Fibroblast of lung (primary cell): ENCODE measurements around the gene PCDH15.

Experiments used
- CTCF ChIP-seq, 2 donors: IDR thresholded peaks in 1 of 2; conservative IDR thresholded peaks in 1 of 2; 1 replicate in 1 of 2; 2 replicates in 1 of 2; pipeline ENCODE4 v1.5.1; 2011 to 2012; ENCODE audit warnings: low read length in 2 of 2, control low read depth in 1 of 2, inconsistent platforms in 1 of 2, low read depth in 1 of 2, mild to moderate bottlenecking in 1 of 2
- EZH2 ChIP-seq: IDR thresholded peaks from 2 replicates; pipeline ENCODE4 v1.5.1; 2012; ENCODE audit warnings: low read length, control low read depth, mild to moderate bottlenecking; ENCODE audit errors: missing control alignments

- no peak for TF ChIP-seq CTCF (conservative IDR thresholded peaks at IDR 0.05 in 1 of 2, IDR thresholded peaks at IDR 0.05 in 1 of 2; ENCODE audit: low read depth in 1 of 2, low read length in 2 of 2)
- no peak for TF ChIP-seq EZH2
Measured at GRCh38 chr10:54843932-54844331, 42.9 kb upstream of the PCDH15 start.
